GM19395 (cell line): ENCODE data around the gene PSMD13.
A peak's percentile ranks its signal among the peaks of the same experiment; 100 is the strongest.
"Not testable (repeated sequence)": the region's sequence is repeated elsewhere in the genome, so short reads cannot be mapped to it uniquely, and the experiment has no call there.

Experiments used
- ATAC-seq: cut with Tn5 transposase; IDR thresholded peaks from one replicate; pipeline ENCODE4 v1.9.1; 2021; ENCODE audit warnings: mild to moderate bottlenecking, moderate library complexity; ENCODE audit not compliant: unreplicated experiment

PSMD13 gene

GRCh38 chr11:236774-237767 lies at the start of gene PSMD13:
TSS of gene PSMD13 (plus strand) at chr11:236976. CDS start at chr11:237050, 74 bp downstream.
- ATAC-seq = peak; percentile 76

GRCh38 chr11:189200-189783 lies 47.5 kb upstream of the PSMD13 start:
- ATAC-seq = not testable (repeated sequence)

GRCh38 chr11:189843-190311 lies 46.9 kb upstream of the PSMD13 start:
- peak; percentile 70 for ATAC-seq

GRCh38 chr11:190546-190945 lies 46.2 kb upstream of the PSMD13 start:
- ATAC-seq = not testable (repeated sequence)

GRCh38 chr11:191490-192478 lies 45.0 kb upstream of the PSMD13 start:
- peak; percentile 47 for ATAC-seq

GRCh38 chr11:192674-193128 lies 44.1 kb upstream of the PSMD13 start, which contains the start of gene SCGB1C1:
TSS of gene SCGB1C1 (plus strand) at chr11:193078. CDS start at chr11:193100, 22 bp downstream.
- ATAC-seq = not testable (repeated sequence)

- not testable (repeated sequence) for ATAC-seq
These were observed 43.3 kb upstream of the PSMD13 start for GRCh38 chr11:193481-193880.

- ATAC-seq = no peak
These were observed 39.7 kb upstream of the PSMD13 start for GRCh38 chr11:196786-197731.

GRCh38 chr11:197741-198235 lies 39.0 kb upstream of the PSMD13 start:
- no peak for ATAC-seq

GRCh38 chr11:198236-198806 lies 38.5 kb upstream of the PSMD13 start:
- no peak for ATAC-seq

GRCh38 chr11:199004-199581 lies 37.7 kb upstream of the PSMD13 start:
- no peak for ATAC-seq

GRCh38 chr11:199782-200181 lies 37.0 kb upstream of the PSMD13 start:
- no peak for ATAC-seq

GRCh38 chr11:200224-201003 lies 36.4 kb upstream of the PSMD13 start:
- ATAC-seq = no peak

- ATAC-seq = no peak
These were observed 34.8 kb upstream of the PSMD13 start for GRCh38 chr11:201966-202365.

- ATAC-seq = no peak
These were observed 34.3 kb upstream of the PSMD13 start for GRCh38 chr11:202490-202889.

GRCh38 chr11:203056-203944 lies 33.5 kb upstream of the PSMD13 start:
- no peak for ATAC-seq
